ENCODE data around the gene PRAMEF4.
"Not testable (repeated sequence)": the region's sequence is repeated elsewhere in the genome, so short reads cannot be mapped to it uniquely, and the experiment has no call there.

The PRAMEF4 gene

DNA sequence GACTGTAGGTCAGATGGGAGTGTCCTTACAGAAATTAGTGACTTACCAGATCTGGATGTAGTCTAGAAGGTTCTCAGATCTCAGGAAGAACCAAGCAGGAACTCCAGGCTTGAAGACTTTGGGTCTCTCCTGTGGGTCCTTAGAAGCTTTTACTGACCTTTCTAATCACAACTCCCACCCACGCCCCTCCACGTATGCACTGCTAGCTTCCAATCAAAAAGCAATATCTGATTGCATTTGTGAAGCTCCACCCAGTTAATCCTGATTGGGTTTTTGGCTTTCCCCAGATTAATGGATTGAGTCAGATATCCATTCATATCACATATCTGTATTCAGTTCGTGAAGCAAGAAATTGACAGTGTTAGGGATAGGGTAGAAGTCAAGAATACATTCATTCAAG is at the start of gene PRAMEF4:
TSS of gene PRAMEF4 (minus strand) at position 101 of the 400 bp plus-strand sequence. CDS start 2,807 bp downstream, outside the sequence.
- DNase-seq: not testable (repeated sequence)

DNA sequence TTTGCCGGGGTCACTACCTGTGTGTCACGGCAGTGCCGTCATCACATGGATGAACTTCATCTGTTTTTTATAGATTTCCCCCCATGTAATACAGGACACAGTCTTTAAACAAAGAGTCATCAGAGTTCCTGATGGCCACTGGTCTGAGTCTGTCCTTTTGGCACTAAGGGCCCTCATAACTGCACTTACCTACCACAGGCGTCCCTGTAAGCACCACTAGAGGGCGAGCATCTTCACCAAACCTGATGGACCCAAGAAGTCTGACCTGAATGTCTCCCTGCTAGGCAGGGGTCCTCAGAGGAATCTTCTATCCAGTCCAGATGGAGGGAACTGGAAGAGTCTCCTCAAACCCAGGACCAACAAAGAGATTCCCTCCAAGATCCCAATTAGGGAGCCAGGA is 38.4 kb upstream of the PRAMEF4 start:
- DNase-seq: not testable (repeated sequence)

DNA sequence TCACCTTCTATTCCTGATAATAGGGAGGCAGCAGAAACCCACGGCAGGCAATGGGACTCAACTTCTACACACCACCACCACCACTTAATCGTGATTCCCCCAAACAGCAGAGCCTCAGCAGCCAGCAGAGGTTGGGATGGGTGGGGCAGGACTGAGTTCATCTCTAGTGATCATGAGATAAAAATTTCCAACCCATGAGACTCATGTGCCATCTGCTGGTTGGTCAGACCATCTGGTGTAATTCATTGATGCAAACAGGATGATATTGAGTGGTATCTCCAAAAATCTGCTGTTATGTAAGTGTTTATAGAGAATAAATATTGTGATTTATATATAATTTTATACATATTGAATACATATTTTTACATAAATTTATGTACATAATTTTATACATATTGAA is 35.7 kb upstream of the PRAMEF4 start:
- not testable (repeated sequence) for DNase-seq

GRCh38 chr1:12916310-12916709 is 30.3 kb upstream of the PRAMEF4 start, which contains the start of gene PRAMEF7:
Gene PRAMEF7 (plus strand): TSS chr1:12916610. CDS start chr1:12917693, 1,083 bp downstream.
- DNase-seq: not testable (repeated sequence)

DNA sequence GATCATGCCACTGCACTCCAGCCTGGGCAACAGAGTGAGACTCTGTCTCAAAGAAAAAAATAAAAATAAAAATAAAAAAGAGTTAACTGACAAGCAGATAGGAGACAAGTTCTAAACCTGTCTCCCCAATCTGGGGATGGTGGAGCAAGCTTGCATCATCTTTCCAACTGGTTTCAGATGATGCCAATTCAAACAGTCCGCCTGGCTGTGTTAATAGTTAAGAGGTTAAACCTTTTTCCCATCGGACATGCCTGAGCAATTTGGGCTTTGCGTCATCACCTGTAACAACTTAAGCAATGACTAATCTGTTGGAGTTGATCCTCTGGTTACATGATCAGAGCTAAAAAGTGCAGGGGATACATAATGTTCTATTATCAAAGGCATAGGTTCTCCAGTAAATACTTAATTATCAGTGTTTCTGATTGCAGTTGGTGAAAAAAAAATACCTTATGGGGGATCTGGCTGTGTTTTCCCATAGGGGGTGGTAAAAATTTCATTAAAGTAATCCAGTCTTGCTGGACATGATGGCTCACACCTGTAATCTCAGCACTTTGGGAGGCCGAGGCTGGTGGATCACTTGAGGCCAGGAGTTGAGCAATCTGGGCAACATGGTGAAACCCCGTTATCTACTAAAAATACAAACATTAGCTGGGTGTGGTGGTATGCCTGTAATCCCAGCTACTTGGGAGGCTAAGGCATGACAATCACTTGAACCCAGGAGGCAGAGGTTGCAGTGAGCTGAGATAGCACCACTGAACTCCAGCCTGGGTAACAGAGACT is 18.0 kb upstream of the PRAMEF4 start:
- DNase-seq: not testable (repeated sequence)

DNA sequence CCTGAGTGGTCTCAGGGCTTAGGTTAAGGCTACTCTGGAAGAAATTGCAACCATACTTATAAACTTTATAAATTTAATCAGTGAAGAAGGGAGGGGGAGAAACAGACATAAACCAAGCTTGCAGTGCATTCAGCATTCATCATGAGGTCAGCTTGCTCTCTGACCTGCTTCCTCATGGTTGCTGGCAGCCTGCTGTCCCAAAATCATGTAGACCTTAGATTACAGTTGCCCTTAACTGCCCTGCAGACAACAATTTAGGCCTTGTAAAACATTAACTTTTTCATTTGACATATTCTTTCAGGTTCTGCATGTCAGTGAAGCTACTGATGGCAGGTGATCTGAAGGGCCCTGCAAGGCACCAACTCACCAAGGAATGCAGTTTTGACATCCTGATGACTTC is 13.2 kb upstream of the PRAMEF4 start:
- not testable (repeated sequence) for DNase-seq

- DNase-seq: not testable (repeated sequence)
Observed at GRCh38 chr1:12898170-12898569, 12.2 kb upstream of the PRAMEF4 start, which contains the start of gene PRAMEF10. Gene PRAMEF10 (minus strand): TSS chr1:12898270. CDS start chr1:12895847, 2,423 bp downstream.

DNA sequence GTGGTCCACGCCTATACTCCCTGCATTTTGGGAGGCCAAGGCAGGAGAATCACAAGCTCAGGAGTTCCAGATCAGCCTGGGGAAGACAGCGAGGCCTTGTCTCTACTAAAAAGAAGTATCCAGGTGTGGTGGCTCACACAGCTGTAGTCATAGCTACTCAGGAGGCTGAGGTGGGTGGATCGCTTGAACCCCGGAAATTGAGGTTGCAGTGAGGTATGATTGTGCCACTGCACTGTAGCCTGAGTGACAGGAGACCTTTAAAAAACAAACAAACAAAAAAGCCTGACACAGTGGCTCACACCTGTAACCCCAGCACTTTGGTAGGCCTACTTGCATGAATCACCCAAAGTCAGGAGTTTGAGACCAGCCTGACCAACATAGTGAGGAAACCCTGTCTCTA is 7.5 kb downstream of the PRAMEF4 start:
- not testable (repeated sequence) for DNase-seq

- DNase-seq: not testable (repeated sequence)
Observed at GRCh38 chr1:12863131-12863880, 22.7 kb downstream of the PRAMEF4 start.

GRCh38 chr1:12856786-12857185 is 29.2 kb downstream of the PRAMEF4 start, which contains the start of gene PRAMEF2:
Gene PRAMEF2 (plus strand): TSS chr1:12857086. CDS start chr1:12859010, 1,924 bp downstream.
- DNase-seq: not testable (repeated sequence)

DNA sequence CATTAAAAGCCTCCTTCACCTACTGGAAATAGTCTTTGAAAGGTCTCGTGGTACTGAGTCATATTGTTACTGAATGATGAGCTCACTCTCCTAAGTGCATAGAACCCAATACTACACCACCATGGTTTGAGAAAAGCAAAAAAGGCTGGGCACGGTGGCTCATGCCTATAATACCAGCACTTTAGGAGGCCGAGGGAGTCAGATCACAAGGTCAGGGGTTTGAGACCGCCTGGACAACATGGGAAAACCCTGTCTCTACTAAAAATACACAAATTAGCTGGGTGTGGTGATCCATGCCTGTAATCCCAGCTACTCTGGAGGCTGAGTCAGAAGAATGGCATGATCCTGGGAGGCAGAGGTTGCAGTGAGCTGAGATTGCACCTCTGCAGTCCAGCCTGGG is 34.2 kb downstream of the PRAMEF4 start:
- no peak for DNase-seq

DNA sequence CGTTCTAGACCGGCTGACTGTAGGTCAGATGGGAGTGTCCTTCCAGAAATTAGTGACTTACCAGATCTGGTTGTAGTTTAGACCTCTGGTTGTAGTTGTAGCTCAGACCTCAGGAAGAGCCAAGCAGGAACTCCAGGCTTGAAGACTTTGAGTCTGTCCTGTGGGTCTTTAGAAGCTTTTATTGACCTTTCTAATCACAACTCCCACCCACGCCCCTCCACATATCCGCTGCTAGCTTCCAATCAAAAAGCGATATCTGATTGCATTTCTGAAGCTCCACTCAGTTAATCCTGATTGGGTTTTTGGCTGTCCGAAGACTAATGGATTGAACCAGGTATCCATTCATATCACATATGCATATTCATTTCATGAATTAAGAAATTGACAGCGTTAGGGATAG is 37.4 kb downstream of the PRAMEF4 start, which contains the start of gene HNRNPCL1:
TSS of gene HNRNPCL1 (minus strand) at position 101 of the 400 bp plus-strand sequence. CDS start 431 bp downstream, outside the sequence.
- DNase-seq: not testable (repeated sequence)

- DNase-seq: not testable (repeated sequence)
Observed at GRCh38 chr1:12833251-12833650, 52.8 kb downstream of the PRAMEF4 start.

DNA sequence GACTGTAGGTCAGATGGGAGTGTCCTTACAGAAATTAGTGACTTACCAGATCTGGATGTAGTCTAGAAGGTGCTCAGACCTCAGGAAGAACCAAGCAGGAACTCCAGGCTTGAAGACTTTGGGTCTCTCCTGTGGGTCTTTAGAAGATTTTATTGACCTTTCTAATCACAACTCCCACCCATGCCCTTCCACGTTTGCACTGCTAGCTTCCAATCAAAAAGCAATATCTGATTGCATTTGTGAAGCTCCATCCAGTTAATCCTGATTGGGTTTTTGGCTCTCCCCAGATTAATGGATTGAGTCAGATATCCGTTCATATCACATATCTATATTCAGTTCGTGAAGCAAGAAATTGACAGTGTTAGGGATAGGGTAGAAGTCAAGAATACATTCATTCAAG is 54.7 kb downstream of the PRAMEF4 start, which contains the start of gene PRAMEF11:
TSS of gene PRAMEF11 (minus strand) at position 101 of the 400 bp plus-strand sequence. CDS start 2,621 bp downstream, outside the sequence.
- not testable (repeated sequence) for DNase-seq
